HG03432 (cell line): ENCODE data around the gene FXR2.
"Not testable (repeated sequence)": the region's sequence is repeated elsewhere in the genome, so short reads cannot be mapped to it uniquely, and the experiment has no call there.

Experiments
- ATAC-seq: cut with Tn5 transposase; IDR thresholded peaks from one replicate; pipeline ENCODE4 v1.9.1; 2021; ENCODE audit warnings: mild to moderate bottlenecking, moderate library complexity; ENCODE audit not compliant: unreplicated experiment

The FXR2 gene

DNA sequence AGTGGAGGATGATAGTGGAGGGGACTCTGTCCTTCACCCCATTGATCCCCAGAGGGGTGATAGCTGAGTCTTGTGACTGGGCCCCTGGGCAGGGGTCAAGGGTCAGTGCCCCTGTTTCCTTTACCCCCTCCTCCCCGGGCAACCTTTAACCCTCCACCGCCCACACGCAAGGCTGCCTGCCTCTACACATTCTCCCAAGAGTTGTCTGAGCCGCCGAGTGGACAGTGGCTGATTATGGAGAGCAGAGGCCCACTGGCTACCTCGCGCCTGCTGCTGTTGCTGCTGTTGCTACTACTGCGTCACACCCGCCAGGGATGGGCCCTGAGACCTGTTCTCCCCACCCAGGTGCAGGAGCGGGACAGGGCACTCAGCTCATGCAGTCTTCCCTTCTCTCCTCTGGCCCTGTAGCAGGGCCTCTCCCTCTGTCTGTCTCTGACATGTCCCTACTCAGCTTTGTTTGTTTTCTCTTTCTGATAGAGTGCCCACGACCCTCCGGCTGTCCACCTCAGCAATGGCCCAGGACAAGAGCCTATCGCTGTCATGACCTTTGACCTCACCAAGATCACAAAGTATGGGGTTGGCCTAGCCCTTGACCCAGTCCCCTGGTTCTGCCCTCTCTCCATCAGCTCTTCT is 15.4 kb upstream of the FXR2 start, which contains the start of gene SHBG:
TSS of gene SHBG (plus strand) at position 197 of the 633 bp plus-strand sequence. CDS start at position 235, 38 bp downstream.
- ATAC-seq, result no peak

DNA sequence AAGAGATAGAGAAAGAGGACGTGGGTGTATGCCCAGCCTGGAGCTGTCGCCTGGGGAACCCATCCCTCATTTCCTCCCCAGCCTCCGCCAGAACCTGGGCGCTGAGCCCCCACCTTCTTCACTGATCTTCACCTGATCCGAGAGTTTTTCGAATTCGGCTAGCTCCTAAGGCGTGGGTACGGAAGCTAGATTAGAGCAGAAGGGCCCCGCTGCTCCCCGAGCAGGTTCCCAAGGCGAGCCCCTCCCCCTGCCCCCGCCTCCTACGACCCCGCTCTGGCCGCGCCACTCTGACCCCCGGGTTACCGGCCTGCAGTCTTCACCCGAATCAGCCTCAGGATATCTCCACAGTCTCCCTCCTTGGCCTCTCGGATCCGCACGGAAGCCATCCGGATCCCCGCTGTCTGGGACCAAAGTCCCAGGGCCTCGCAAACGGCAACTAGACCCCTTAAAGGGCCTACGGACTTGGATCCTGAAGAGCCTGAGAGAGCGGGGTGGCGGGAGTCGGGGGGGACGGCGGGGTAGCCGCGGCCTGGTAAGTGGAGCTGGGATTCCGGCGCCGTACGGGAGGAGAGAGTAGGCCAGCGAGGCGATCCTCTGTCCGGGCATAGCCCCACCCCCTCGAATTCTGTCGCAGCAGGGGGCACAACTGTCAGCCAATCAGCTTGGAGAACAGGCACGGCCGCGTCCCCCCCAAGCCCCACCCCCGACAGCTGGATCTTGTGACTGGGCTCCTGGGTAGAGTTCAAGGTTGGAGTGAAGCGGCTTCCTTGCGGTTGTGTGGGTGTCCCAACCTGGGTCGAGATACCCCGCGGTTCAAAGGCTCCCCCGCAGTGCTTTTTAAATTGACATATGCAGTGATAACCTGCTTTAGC is 12.8 kb upstream of the FXR2 start, which contains the start of gene SAT2:
TSS of gene SAT2 (minus strand) at position 572 of the 872 bp plus-strand sequence. CDS start at position 386, 186 bp downstream.
- ATAC-seq, result peak; percentile 77

DNA sequence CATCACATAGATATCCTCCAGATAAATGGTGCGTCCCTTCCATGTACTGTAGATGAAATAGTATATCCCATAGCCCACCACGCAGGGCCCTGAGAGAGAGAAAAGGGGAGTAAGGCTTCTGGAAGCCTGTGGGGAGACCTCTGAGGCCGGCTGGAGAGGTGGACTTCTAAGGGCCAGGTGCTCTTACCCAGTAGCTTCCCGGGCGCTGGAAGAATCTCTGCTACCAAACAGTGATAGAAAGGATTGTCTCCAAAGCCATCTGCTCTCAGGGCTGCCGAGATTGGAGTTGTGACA is 12.2 kb upstream of the FXR2 start:
- peak; percentile 6 for ATAC-seq

DNA sequence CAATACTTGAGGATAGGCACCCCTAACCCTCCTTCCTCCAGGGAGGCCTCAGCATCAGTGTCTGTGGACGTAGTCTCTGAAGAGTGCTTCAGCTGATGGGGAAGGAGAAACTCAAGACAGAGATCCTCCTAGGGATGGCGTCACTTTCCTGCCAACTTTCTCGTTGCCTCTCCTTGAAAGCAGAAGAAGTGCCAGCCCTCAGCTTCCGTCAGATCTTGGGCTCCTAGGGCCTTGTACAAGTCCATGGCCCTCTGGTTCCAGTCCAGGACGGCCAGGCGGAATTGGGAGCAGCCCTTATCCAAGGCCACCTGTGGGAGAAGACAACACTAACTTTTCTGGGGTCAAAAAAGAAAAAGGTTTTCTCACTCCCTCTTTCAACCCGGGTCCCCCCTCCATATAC is 11.6 kb upstream of the FXR2 start:
- no peak for ATAC-seq

- ATAC-seq, result not testable (repeated sequence)
Observed at GRCh38 chr17:7625749-7626148, 11.1 kb upstream of the FXR2 start.

DNA sequence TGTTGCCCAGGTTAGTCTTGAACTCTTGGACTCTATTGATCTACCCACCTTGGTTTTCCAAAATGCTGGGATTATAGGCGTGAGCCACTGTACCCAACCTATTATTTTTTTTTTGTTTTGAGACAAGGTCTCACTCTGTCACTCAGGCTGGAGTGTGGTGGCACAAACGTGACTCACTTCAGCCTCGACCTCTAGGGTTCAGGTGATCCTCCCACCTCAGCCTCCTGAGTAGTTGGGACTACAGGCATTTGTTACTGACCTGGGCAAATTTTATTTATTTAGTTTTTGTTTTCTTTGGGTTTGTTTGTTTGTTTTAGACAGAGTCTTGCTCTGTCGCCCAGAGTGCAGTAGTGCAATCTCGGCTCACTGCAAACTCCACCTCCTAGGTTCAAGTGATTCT is 9.0 kb upstream of the FXR2 start:
- ATAC-seq, result no peak

DNA sequence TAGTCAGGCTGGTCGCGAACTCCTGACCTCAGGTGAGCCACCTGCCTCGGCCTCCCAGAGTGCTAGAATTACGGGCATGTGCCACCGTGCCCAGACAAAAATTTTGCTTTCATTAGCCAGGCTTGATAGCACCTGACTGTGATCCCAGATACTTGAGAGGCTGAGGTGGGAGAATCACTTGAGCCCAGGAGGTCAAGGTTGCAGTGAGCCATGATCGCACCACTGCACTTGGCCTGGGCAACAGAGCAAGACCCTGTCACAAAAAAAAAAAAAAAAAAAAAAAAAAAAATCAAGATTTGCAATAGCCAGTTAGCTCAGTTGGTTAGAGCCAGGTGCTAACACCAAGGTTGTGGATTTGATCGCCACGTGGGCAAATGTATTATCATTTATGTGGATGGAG is 6.1 kb upstream of the FXR2 start:
- no peak for ATAC-seq

- ATAC-seq, result no peak
Observed at GRCh38 chr17:7618608-7619007, 3.9 kb upstream of the FXR2 start.

DNA sequence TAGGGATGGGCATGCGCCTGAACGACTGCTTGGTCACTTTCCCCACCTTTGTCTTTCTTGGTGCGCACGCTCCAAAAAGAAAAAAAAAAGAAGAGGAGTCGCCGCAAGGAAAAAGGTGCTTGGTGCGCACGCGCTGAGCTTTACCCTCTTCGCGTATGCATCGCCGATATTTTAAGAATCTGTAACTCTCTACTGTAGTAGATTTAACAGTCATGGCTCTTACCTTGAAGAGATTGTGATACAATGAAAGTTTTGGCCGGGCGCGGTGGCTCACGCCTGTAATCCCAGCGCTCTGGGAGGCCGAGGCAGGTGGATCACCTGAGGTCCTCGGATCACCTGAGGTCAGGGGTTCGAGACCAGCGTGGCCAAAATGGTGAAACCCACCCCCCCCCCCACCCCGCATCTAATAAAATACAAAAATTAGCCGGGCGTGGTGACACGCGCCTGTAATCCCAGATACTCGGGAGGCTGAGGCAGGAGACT is 609 bp upstream of the FXR2 start:
- ATAC-seq, result no peak

- ATAC-seq, result no peak
Observed at GRCh38 chr17:7613769-7614424, 800 bp downstream of the FXR2 start.

DNA sequence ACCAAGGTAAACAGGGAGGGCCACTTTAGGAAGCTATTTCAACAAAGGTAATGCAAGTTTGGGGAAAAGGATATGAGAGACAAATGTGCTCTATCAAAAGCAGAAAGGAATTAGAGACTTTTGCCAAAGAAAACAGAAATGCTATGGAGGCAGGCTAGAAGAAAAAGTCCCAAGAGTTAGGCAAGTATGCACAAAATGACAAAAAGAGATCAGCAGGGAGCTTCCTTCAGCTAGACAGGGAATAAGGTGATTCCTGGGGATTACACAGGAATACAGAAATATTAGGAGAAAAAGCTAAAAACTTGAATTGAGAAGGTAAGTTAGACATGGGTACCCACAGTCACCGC is 2.4 kb downstream of the FXR2 start:
- ATAC-seq, result no peak

- ATAC-seq, result no peak
Observed at GRCh38 chr17:7611635-7612293, 2.9 kb downstream of the FXR2 start.

DNA sequence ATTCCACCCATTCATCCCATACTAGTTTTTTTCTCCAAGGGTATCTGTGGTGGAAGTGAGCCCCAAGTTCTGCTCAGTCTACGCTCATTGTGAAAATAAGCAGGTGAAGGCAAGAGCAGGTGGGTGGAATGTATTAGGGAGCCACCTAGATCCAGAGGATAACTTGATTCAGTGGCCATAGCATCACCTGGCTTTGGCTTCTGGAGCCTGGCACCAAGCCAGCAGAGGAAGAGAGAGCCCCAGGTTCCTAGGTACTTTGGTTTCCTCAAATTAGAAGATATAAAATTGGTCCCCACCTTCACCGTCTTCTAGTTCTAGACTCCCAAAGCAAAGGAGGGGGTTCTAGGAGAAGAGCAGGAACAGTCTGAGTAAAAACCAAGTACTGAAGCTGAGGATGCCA is 4.1 kb downstream of the FXR2 start:
- no peak for ATAC-seq

- no peak for ATAC-seq
Observed at GRCh38 chr17:7606280-7606679, 8.4 kb downstream of the FXR2 start.

DNA sequence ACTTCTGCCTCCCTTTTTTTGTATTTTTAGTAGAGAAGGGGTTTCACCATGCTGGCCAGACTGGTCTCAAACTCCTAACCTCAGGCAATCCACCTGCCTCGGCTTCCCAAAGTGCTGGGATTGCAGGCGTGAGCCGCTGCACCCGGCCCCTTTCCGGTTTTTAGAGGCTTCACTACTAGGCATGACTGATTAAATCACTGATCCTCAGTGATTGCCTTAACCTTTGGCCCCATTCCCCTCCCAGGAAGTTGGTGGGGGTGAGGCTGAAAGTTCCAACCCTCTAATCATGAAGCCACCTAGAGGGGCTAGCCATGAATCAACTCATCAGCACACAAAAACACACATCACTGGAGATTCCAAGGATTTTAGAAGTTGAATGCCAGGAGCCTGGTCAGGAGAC is 17.1 kb downstream of the FXR2 start:
- ATAC-seq, result not testable (repeated sequence)

DNA sequence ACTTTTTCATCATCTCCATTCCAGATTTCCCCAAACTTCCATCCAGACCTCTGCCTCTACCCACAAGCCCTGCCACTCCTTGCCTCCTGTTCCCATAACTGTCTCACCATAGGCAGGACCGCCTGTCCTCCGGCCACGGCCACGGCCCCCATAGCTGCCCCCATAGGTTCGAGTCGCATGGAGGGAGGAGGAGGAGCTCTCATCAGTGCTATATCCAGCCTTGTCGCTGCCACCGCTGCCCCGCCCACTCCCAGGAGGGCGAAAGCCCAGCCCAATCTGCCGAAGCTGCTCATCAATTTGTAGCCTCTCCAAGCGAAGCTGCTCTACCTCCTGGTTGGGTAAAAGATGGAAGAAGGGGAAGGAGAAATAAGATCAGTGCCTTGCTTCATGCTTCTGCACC is 21.4 kb downstream of the FXR2 start:
- ATAC-seq, result no peak

DNA sequence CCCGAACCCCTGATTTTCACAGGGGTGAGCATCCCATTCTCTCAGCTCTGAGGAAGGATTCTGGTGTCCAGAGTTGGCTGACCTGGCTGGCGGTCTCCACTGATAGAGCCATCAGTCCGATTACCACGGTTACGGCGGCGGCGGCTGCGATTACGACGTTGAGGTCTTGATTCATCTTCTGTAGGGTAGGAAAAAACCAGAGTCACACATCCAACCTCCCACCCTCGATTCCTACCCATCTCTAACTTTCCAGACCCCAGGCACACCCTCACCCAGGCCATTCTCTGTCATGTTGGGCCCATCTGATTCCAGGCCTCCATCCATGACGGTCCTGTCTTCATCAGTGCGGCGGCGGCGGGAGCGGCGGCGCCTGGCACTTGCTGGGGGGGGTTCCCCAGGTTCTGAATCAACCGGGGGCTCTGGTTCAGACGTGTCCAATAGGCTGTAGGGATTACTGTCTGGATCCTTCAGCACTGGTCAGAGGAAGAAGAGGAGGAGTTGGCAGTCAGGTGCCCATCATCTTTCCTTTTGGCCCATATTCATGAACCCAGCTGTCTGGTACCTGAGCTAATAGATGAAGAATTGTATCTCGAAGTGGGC is 22.2 kb downstream of the FXR2 start:
- no peak for ATAC-seq

DNA sequence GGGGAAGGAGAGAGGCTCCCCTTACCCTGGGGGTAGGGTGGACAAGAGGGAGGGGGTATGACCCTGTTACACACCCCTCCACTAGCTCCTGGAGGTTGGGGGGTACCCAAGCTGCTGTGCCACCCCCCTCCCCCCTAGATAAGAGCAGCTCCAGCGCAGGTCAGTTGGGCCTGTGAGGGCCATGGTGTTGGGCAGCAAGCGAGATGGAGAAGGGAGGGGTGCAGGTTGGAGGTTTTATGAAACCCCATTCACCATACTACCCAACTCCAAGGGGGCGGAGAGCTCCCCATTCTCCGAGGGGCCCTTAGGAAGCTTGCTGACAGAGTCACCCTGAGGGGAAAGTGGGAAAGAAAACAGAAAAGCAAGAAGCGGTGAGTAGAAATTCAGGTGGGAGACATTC is 23.1 kb downstream of the FXR2 start:
- ATAC-seq, result no peak

GRCh38 chr17:7590743-7591142 is 24.0 kb downstream of the FXR2 start:
- ATAC-seq, result no peak

DNA sequence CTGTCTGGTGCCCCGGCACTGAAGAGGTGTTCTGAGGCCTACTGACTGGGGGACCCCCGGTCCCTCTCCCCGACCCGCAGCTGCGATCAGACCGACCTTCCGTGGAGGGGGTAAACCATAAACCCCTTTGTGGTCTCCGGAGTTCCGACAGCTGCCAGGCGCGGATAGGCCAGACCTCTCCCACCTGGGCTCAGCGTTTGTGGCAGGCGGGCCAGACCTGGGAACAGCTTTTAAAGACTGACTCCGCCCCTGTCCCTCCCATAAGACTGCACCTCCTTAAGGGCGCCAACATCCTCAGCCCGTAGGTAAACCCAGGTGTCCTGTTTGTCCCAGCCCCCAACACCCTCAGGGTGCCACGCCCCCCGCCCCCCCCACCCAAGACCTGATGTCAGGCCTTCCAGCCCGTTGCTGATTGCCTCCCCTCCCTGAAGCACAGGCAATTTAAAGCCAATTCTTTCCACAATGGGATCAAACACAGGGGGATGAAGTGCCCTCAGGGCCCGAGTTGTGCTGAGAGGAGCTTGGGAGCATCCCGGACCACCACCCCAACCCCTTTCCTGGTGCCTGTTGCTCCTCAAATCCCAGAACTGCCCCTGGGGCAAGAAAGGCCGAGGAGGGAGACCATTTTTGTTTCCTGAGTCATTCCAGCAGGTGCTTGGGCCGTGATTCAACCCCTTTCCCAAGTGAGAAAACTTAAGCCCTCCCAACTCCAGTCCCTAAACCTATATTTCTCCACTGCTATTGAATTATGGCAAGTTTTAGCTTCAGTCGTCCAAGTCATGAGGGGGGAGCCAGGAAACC is 24.6 kb downstream of the FXR2 start, which contains the start of gene SOX15:
TSS of gene SOX15 (minus strand) at position 204 of the 801 bp plus-strand sequence. CDS start 418 bp downstream, outside the sequence.
- ATAC-seq, result no peak
